Activated B cell treated with CpG ODN at 0.5 μM for 24 hours (primary cell): ENCODE measurements around the gene APCS. TPM values are rescaled to one million over a fixed set of nuclear protein-coding genes. Genes with fewer than 3 reads are reported as not detected.

Experiments used
- ATAC-seq: fragments of 200-7000 bp; cut with Tn5 transposase; one replicate; pipeline ENCODE4 v1.10.0; 2021; ENCODE audit warnings: low read depth, mild to moderate bottlenecking, moderate library complexity
- CTCF ChIA-PET: fragments of 350-600 bp; sonication (Branson Sonifier 250); formaldehyde crosslinking; loops from one replicate; lab custom pipeline; 2021; ENCODE audit warnings: antibody characterized with exemption; lab: Charles Lee
- POLR2A ChIA-PET: fragments of 350-600 bp; sonication (Branson Sonifier 250); formaldehyde crosslinking; loops from one replicate; lab custom pipeline; 2021; ENCODE audit warnings: antibody characterized with exemption; lab: Charles Lee
- DNase-seq: peaks from one replicate; pipeline ENCODE4 v3.0.0; 2022
- H3K27ac Mint-ChIP-seq: one replicate; pipeline ENCODE4 v1.8.0; 2020; ENCODE audit warnings: mixed read lengths
- H3K27me3 Mint-ChIP-seq: one replicate; pipeline ENCODE4 v1.8.0; 2021; ENCODE audit warnings: mixed read lengths
- H3K36me3 Mint-ChIP-seq: one replicate; pipeline ENCODE4 v1.8.0; 2021; ENCODE audit warnings: low read depth, mixed read lengths
- H3K4me1 Mint-ChIP-seq: one replicate; pipeline ENCODE4 v1.8.0; 2021; ENCODE audit warnings: mixed read lengths
- H3K4me3 Mint-ChIP-seq: one replicate; pipeline ENCODE4 v1.8.0; 2020; ENCODE audit warnings: mild to moderate bottlenecking, mixed read lengths
- H3K9me3 Mint-ChIP-seq: one replicate; pipeline ENCODE4 v1.8.0; 2020; ENCODE audit warnings: mixed read lengths
- intact Hi-C: fragments of 100-400 bp; cut with micrococcal nuclease; formaldehyde crosslinking; loops from one replicate; pipeline ENCODE4 v1.15.1; 2024
- total RNA-seq: library from RNA; stranded (reverse); gene quantifications from 2 replicates; pipeline ENCODE4 v1.2.3, GENCODE V29; 2022
- TF ChIP-seq, protein P1 (sequence below): fragments of 200-600 bp; IDR thresholded peaks from one replicate; pipeline ENCODE4 v1.8.0; 2022; ENCODE audit warnings: antibody characterized with exemption, mild to moderate bottlenecking

Gene APCS
- not detected in 2 replicates for total RNA-seq

DNA sequence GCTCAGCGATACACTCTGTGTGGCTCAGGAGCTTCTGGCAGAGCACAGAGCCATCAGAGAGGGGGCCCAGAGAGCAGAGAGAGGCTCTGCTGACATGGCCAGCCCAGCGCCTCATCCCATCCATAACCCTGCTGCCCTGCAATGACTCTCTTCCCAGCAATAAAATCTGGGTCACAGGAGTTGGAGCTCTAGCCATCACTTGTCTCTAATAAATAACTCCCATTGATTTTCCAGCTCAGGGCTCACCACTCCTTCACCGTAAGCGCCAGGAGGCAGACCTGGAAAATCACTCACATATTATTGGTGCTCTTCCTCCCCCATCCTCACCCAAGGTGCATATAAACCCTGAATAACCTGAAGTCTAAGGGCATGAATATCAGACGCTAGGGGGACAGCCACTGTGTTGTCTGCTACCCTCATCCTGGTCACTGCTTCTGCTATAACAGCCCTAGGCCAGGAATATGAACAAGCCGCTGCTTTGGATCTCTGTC lies at the start of gene APCS:
Gene APCS (plus strand): TSS at position 366 of the 491 bp plus-strand sequence. CDS start 96 bp downstream, at position 462.
- Mint-ChIP-seq H3K36me3 (no peaks in the 10 kb centered on the region), H3K4me3 (no peak within 1 kb of the TSS), H3K27ac (no peak within 1 kb of the TSS), H3K4me1 (no peaks in the 10 kb centered on the region), H3K9me3 (no peaks in the 10 kb centered on the region), H3K27me3 (peaks cover 9% of the 10 kb centered on the region)
- no peak for ATAC-seq
- ChIA-PET POLR2A (no interaction called here), CTCF (no interaction called here)
- TF ChIP-seq, protein P1, sequence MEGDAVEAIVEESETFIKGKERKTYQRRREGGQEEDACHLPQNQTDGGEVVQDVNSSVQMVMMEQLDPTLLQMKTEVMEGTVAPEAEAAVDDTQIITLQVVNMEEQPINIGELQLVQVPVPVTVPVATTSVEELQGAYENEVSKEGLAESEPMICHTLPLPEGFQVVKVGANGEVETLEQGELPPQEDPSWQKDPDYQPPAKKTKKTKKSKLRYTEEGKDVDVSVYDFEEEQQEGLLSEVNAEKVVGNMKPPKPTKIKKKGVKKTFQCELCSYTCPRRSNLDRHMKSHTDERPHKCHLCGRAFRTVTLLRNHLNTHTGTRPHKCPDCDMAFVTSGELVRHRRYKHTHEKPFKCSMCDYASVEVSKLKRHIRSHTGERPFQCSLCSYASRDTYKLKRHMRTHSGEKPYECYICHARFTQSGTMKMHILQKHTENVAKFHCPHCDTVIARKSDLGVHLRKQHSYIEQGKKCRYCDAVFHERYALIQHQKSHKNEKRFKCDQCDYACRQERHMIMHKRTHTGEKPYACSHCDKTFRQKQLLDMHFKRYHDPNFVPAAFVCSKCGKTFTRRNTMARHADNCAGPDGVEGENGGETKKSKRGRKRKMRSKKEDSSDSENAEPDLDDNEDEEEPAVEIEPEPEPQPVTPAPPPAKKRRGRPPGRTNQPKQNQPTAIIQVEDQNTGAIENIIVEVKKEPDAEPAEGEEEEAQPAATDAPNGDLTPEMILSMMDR = no peak
- intact Hi-C loops = no loop called here
- DNase-seq = no peak

- ChIA-PET POLR2A (no interaction called here), CTCF (no interaction called here)
- H3K27ac Mint-ChIP-seq = no peak overlapping the region
- no peak overlapping the region for H3K4me3 Mint-ChIP-seq
- peaks cover 7% of the 10 kb centered on the region for H3K27me3 Mint-ChIP-seq
- intact Hi-C loops = no loop called here
- no peaks in the 10 kb centered on the region for H3K9me3 Mint-ChIP-seq
- DNase-seq (no peak), ATAC-seq (no peak)
- H3K36me3 Mint-ChIP-seq = no peaks in the 10 kb centered on the region
- TF ChIP-seq, protein P1 = no peak
- H3K4me1 Mint-ChIP-seq = no peaks in the 10 kb centered on the region
These were observed 39.5 kb upstream of the APCS start for GRCh38 chr1:159548126-159548525.

DNA sequence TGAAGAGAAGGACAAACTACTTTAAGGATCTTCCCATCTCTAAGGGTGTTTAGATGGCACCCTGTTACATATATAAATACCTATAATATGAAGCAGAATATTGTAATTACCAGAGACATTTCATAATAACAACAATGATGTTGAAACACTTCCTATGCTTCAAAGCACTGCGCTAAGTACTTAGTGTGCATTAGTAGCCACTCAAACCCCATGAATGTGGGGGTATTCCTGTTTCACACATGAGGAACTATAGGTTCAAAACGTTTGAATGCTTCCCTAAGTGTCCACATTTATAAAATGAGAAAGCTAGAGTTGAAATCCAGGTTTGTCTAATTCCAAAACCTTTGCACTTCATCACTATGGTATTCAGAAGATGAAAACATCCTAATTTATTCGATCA lies 33.4 kb upstream of the APCS start:
- Mint-ChIP-seq H3K27ac (no peak overlapping the region), H3K4me1 (no peaks in the 10 kb centered on the region), H3K36me3 (no peaks in the 10 kb centered on the region), H3K27me3 (peaks cover 5% of the 10 kb centered on the region), H3K9me3 (no peaks in the 10 kb centered on the region), H3K4me3 (no peak overlapping the region)
- ChIA-PET POLR2A (no interaction called here), CTCF (no interaction called here)
- intact Hi-C loops = no loop called here
- DNase-seq (no peak), ATAC-seq (no peak)
- TF ChIP-seq, protein P1 = no peak

GRCh38 chr1:159554696-159555095 lies 32.9 kb upstream of the APCS start:
- TF ChIP-seq, protein P1 = no peak
- no peaks in the 10 kb centered on the region for H3K9me3 Mint-ChIP-seq
- DNase-seq = no peak
- H3K4me1 Mint-ChIP-seq = no peaks in the 10 kb centered on the region
- peaks cover 5% of the 10 kb centered on the region for H3K27me3 Mint-ChIP-seq
- no peaks in the 10 kb centered on the region for H3K36me3 Mint-ChIP-seq
- H3K27ac Mint-ChIP-seq = no peak overlapping the region
- ChIA-PET POLR2A (no interaction called here), CTCF (no interaction called here)
- no peak overlapping the region for H3K4me3 Mint-ChIP-seq
- intact Hi-C loops = no loop called here
- ATAC-seq = no peak

DNA sequence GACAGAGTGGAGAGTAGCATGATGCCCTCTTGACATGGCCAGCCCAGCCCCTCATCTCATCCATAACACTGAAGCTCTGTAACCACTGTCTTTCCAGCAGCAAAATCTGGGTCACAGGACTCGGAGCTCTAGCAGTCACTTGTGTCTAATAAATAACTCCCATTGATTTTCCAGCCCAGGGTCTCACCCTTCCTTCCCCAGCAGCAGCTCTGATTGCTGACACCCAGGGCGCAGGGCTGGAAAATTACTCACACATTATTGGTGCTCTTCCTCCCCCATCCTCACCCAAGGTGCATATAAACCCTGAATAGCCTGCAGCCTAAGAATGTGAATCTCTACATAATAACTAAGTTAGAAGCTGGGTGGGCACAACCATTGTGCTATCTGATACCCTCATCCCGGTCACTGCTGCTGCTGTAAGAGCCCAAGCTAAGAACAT lies 30.7 kb upstream of the APCS start:
- POLR2A ChIA-PET = no interaction called here
- ATAC-seq = no peak

More for the DNA sequence above, 30.7 kb upstream of the APCS start:
- no peaks in the 10 kb centered on the region for H3K36me3 Mint-ChIP-seq
- no peak overlapping the region for H3K4me3 Mint-ChIP-seq
- H3K4me1 Mint-ChIP-seq = no peaks in the 10 kb centered on the region
- TF ChIP-seq, protein P1 = no peak
- peaks cover 3% of the 10 kb centered on the region for H3K27me3 Mint-ChIP-seq
- no peak overlapping the region for H3K27ac Mint-ChIP-seq
- no peaks in the 10 kb centered on the region for H3K9me3 Mint-ChIP-seq
- intact Hi-C loops = no loop called here
- no peak for DNase-seq
- CTCF ChIA-PET = no interaction called here
